ENCODE results near the gene TTC7B.

TTC7B gene

DNA sequence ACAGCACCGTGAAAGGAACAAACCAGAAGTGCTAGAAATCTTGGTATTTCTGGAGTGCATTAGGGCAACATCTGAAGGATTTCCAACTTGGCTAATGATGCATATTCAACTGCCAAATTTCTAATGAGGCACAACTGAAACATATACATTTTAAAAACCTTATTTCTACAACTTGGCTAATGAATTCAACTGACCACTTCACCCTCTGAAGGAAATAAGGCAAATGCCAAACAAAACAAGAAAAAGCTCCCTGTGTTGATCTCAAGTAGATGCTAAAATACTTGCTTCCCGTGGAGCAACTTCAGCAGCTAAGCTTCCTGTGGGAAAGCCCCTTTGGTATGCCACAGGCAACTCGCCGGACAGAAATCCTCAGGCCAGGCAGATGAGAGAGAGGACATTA, 167.1 kb downstream of the TTC7B start:
- Histone ChIP-seq H3K36me3 (ENCODE audit: control insufficient read depth in 5 of 5, insufficient read depth in 5 of 5, low read length in 5 of 5) (peaks cover 8 to 39% (median 22%) of the 10 kb centered on the region in 5 donors), H3K27ac (ENCODE audit: low read depth, low read length) (no peak overlapping the region)

GRCh38 chr14:90648421-90648820, 167.8 kb downstream of the TTC7B start:
- Histone ChIP-seq H3K27me3 (ENCODE audit: control insufficient read depth in 5 of 5, insufficient read depth in 4 of 5, low read length in 5 of 5) (no peaks in the 10 kb centered on the region), H3K9me3 (ENCODE audit: control insufficient read depth in 5 of 5, low read length in 5 of 5) (no peaks in the 10 kb centered on the region), H3K36me3 (ENCODE audit: control insufficient read depth in 5 of 5, insufficient read depth in 5 of 5, low read length in 5 of 5) (peaks cover 8 to 43% (median 24%) of the 10 kb centered on the region in 5 donors), H3K4me3 (ENCODE audit: low read depth in 1 of 5, low read length in 5 of 5) (no peak overlapping the region), H3K27ac (ENCODE audit: low read depth, low read length) (no peak overlapping the region), H3K9ac (ENCODE audit: low read length in 5 of 5) (no peak overlapping the region), H3K4me1 (ENCODE audit: control insufficient read depth in 5 of 5, insufficient read depth in 5 of 5, low read length in 5 of 5) (peaks cover 0 to 23% (median 21%) of the 10 kb centered on the region in 5 donors)

More for the DNA sequence above, 167.1 kb downstream of the TTC7B start:
- Histone ChIP-seq H3K27me3 (ENCODE audit: control insufficient read depth in 5 of 5, insufficient read depth in 4 of 5, low read length in 5 of 5) (no peaks in the 10 kb centered on the region), H3K9me3 (ENCODE audit: control insufficient read depth in 5 of 5, low read length in 5 of 5) (no peaks in the 10 kb centered on the region), H3K4me1 (ENCODE audit: control insufficient read depth in 5 of 5, insufficient read depth in 5 of 5, low read length in 5 of 5) (peaks cover 0 to 28% (median 26%) of the 10 kb centered on the region in 5 donors), H3K4me3 (ENCODE audit: low read depth in 1 of 5, low read length in 5 of 5) (no peak overlapping the region), H3K9ac (ENCODE audit: low read length in 5 of 5) (no peak overlapping the region)

DNA sequence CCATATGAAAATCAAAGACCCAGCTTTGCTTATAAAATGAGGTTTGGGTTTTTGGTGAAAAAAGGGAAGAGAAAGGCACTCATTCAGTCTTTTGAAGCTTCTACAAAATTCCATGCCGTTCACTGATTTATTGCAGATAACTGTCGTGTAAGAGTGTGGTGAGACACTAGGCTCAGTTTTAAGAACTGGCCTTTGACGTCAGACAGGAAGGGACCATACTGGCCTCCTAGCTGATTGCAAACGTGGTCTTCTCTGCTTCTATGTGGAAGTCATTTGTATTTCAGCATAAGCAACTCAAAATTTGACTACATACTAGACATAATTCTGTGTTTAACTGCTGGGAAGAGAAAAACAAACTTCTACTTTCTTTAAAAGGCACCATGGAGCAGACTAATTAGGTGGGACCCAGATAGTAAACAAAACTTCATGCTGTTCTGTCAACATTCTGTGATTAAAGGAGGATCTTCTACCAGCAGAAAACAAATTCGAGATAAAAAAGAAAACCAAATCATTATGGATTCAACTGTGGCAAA, 168.7 kb downstream of the TTC7B start:
- no peaks in the 10 kb centered on the region for H3K9me3 ChIP-seq (ENCODE audit: control insufficient read depth in 5 of 5, low read length in 5 of 5)
- H3K4me1 ChIP-seq (ENCODE audit: control insufficient read depth in 5 of 5, insufficient read depth in 5 of 5, low read length in 5 of 5) = peaks cover 0 to 23% (median 16%) of the 10 kb centered on the region in 5 donors
- H3K36me3 ChIP-seq (ENCODE audit: control insufficient read depth in 5 of 5, insufficient read depth in 5 of 5, low read length in 5 of 5) = peaks cover 10 to 38% (median 22%) of the 10 kb centered on the region in 5 donors
- H3K4me3 ChIP-seq (ENCODE audit: low read depth in 1 of 5, low read length in 5 of 5) = no peak overlapping the region
- H3K27me3 ChIP-seq (ENCODE audit: control insufficient read depth in 5 of 5, insufficient read depth in 4 of 5, low read length in 5 of 5) = no peaks in the 10 kb centered on the region
- H3K9ac ChIP-seq (ENCODE audit: low read length in 5 of 5) = no peak overlapping the region
- H3K27ac ChIP-seq (ENCODE audit: low read depth, low read length) = no peak overlapping the region

GRCh38 chr14:90645842-90646443, 170.3 kb downstream of the TTC7B start:
- no peak overlapping the region for H3K9ac ChIP-seq (ENCODE audit: low read length in 5 of 5)
- H3K4me3 ChIP-seq (ENCODE audit: low read depth in 1 of 5, low read length in 5 of 5) = no peak overlapping the region
- no peak overlapping the region for H3K27ac ChIP-seq (ENCODE audit: low read depth, low read length)
- peaks cover 0 to 23% (median 16%) of the 10 kb centered on the region in 5 donors for H3K4me1 ChIP-seq (ENCODE audit: control insufficient read depth in 5 of 5, insufficient read depth in 5 of 5, low read length in 5 of 5)
- H3K36me3 ChIP-seq (ENCODE audit: control insufficient read depth in 5 of 5, insufficient read depth in 5 of 5, low read length in 5 of 5) = peaks cover 10 to 41% (median 27%) of the 10 kb centered on the region in 5 donors
- no peaks in the 10 kb centered on the region for H3K9me3 ChIP-seq (ENCODE audit: control insufficient read depth in 5 of 5, low read length in 5 of 5)
- H3K27me3 ChIP-seq (ENCODE audit: control insufficient read depth in 5 of 5, insufficient read depth in 4 of 5, low read length in 5 of 5) = no peaks in the 10 kb centered on the region

GRCh38 chr14:90644882-90645281, 171.3 kb downstream of the TTC7B start:
- Histone ChIP-seq H3K27ac (ENCODE audit: low read depth, low read length) (no peak overlapping the region), H3K9ac (ENCODE audit: low read length in 5 of 5) (no peak overlapping the region), H3K4me1 (ENCODE audit: control insufficient read depth in 5 of 5, insufficient read depth in 5 of 5, low read length in 5 of 5) (peaks cover 0 to 23% (median 16%) of the 10 kb centered on the region in 5 donors), H3K36me3 (ENCODE audit: control insufficient read depth in 5 of 5, insufficient read depth in 5 of 5, low read length in 5 of 5) (peaks cover 10 to 40% (median 30%) of the 10 kb centered on the region in 5 donors), H3K27me3 (ENCODE audit: control insufficient read depth in 5 of 5, insufficient read depth in 4 of 5, low read length in 5 of 5) (no peaks in the 10 kb centered on the region), H3K4me3 (ENCODE audit: low read depth in 1 of 5, low read length in 5 of 5) (no peak overlapping the region), H3K9me3 (ENCODE audit: control insufficient read depth in 5 of 5, low read length in 5 of 5) (no peaks in the 10 kb centered on the region)

DNA sequence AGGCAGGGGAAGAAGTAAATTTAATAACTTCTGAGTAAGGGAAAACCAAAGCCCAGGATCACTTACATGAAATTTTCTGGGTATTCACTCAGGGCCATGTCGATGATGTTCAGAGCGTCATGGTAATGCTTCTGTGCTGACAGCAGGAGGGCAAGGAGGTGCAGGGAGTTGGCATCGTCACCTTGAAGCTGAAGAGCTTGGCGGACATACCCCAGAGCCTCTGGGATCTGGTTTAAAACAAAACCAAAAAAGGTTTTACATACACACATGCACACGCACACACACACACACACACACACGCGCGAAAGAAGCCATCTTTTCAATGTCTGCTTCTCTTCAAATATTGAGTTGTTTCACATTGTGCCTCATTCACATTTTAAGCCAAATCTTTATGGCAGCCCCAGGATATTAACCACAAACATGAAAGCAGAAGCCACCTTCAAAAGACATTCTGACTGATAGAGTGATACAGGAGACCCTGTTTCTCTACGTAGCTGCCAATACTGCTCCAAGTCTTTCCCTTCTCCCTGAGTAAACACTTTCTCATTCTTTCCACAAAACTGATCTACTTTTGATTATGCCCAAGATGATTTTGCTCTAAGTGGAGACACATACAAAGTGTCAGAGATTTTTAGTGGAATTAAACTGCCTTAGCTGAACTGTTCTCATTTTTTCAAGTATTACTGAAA, 172.1 kb downstream of the TTC7B start:
- Histone ChIP-seq H3K4me3 (ENCODE audit: low read depth in 1 of 5, low read length in 5 of 5) (no peak overlapping the region), H3K9me3 (ENCODE audit: control insufficient read depth in 5 of 5, low read length in 5 of 5) (no peaks in the 10 kb centered on the region), H3K36me3 (ENCODE audit: control insufficient read depth in 5 of 5, insufficient read depth in 5 of 5, low read length in 5 of 5) (peaks cover 10 to 47% (median 30%) of the 10 kb centered on the region in 5 donors), H3K4me1 (ENCODE audit: control insufficient read depth in 5 of 5, insufficient read depth in 5 of 5, low read length in 5 of 5) (peaks cover 0 to 20% (median 16%) of the 10 kb centered on the region in 5 donors), H3K27ac (ENCODE audit: low read depth, low read length) (no peak overlapping the region), H3K9ac (ENCODE audit: low read length in 5 of 5) (no peak overlapping the region), H3K27me3 (ENCODE audit: control insufficient read depth in 5 of 5, insufficient read depth in 4 of 5, low read length in 5 of 5) (no peaks in the 10 kb centered on the region)

DNA sequence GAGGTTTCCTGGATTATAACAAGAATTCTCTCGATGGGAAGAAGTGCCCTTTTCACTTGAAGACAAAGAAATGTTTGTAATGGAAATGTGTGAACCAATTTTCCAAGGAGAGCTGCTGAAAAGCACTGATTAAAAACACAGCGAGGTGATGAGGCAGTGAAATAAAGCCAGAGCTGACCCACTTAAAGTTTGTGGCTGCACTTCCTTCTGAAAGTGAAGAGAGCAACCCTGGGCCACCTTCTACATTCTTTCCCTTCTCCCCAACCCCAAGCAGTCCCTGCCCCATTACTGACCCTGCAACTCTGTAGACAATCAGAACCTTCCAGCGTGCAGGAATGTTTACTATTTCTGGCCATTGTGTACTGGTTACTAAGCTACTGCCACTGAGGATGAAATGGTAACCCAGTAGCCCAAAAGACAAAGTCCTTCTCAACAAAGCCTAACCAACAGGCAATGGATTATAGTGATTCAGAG, 173.9 kb downstream of the TTC7B start:
- Histone ChIP-seq H3K4me3 (ENCODE audit: low read depth in 1 of 5, low read length in 5 of 5) (no peak overlapping the region), H3K27me3 (ENCODE audit: control insufficient read depth in 5 of 5, insufficient read depth in 4 of 5, low read length in 5 of 5) (no peaks in the 10 kb centered on the region), H3K4me1 (ENCODE audit: control insufficient read depth in 5 of 5, insufficient read depth in 5 of 5, low read length in 5 of 5) (peaks cover 0 to 17% (median 12%) of the 10 kb centered on the region in 5 donors), H3K9ac (ENCODE audit: low read length in 5 of 5) (no peak overlapping the region), H3K36me3 (ENCODE audit: control insufficient read depth in 5 of 5, insufficient read depth in 5 of 5, low read length in 5 of 5) (peaks cover 10 to 47% (median 30%) of the 10 kb centered on the region in 5 donors), H3K27ac (ENCODE audit: low read depth, low read length) (no peak overlapping the region), H3K9me3 (ENCODE audit: control insufficient read depth in 5 of 5, low read length in 5 of 5) (no peaks in the 10 kb centered on the region)

GRCh38 chr14:90641615-90642243, 174.5 kb downstream of the TTC7B start:
- H3K4me3 ChIP-seq (ENCODE audit: low read depth in 1 of 5, low read length in 5 of 5) = no peak overlapping the region
- peaks cover 0 to 17% (median 12%) of the 10 kb centered on the region in 5 donors for H3K4me1 ChIP-seq (ENCODE audit: control insufficient read depth in 5 of 5, insufficient read depth in 5 of 5, low read length in 5 of 5)
- no peak overlapping the region for H3K27ac ChIP-seq (ENCODE audit: low read depth, low read length)
- H3K9ac ChIP-seq (ENCODE audit: low read length in 5 of 5) = no peak overlapping the region
- H3K36me3 ChIP-seq (ENCODE audit: control insufficient read depth in 5 of 5, insufficient read depth in 5 of 5, low read length in 5 of 5) = peaks cover 10 to 42% (median 27%) of the 10 kb centered on the region in 5 donors
- H3K9me3 ChIP-seq (ENCODE audit: control insufficient read depth in 5 of 5, low read length in 5 of 5) = no peaks in the 10 kb centered on the region
- no peaks in the 10 kb centered on the region for H3K27me3 ChIP-seq (ENCODE audit: control insufficient read depth in 5 of 5, insufficient read depth in 4 of 5, low read length in 5 of 5)

DNA sequence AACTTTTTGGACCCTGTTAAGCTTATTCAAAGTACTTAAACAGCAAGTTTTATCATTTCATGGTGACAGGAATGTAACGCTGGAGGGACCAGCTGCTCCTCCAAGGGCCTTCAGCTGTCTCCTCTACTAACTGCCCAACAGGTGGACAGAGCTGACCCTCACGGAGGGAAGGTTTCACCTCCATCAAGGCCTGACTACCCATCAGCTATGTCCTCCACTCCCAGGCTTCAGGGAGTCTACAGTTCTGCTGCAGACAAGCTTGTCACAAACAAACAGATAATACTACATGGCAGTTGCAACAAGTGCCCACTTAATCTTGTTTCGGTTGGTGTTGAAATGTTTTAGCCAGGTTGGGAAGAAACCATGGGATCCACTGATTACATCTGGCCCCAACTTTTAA, 175.1 kb downstream of the TTC7B start:
- Histone ChIP-seq H3K27me3 (ENCODE audit: control insufficient read depth in 5 of 5, insufficient read depth in 4 of 5, low read length in 5 of 5) (no peaks in the 10 kb centered on the region), H3K9me3 (ENCODE audit: control insufficient read depth in 5 of 5, low read length in 5 of 5) (no peaks in the 10 kb centered on the region), H3K36me3 (ENCODE audit: control insufficient read depth in 5 of 5, insufficient read depth in 5 of 5, low read length in 5 of 5) (peaks cover 10 to 36% (median 21%) of the 10 kb centered on the region in 5 donors), H3K27ac (ENCODE audit: low read depth, low read length) (no peak overlapping the region), H3K4me3 (ENCODE audit: low read depth in 1 of 5, low read length in 5 of 5) (no peak overlapping the region), H3K4me1 (ENCODE audit: control insufficient read depth in 5 of 5, insufficient read depth in 5 of 5, low read length in 5 of 5) (peaks cover 0 to 17% (median 12%) of the 10 kb centered on the region in 5 donors), H3K9ac (ENCODE audit: low read length in 5 of 5) (no peak overlapping the region)
